PC-3 (cell line): ENCODE measurements around the gene PARVA. TPM values are rescaled to one million over a fixed set of nuclear protein-coding genes. Genes with fewer than 3 reads are reported as not detected.
A peak's percentile ranks its signal among the peaks of the same experiment; 100 is the strongest.

Experiments used
- ATAC-seq: fragments of 200-7000 bp; cut with Tn5 transposase; 2 replicates; pipeline ENCODE4 v1.9.1; 2020; ENCODE audit warnings: mild to moderate bottlenecking, moderate library complexity
- BruUV-seq: library from RNA; stranded (reverse); fragments of 400-500 nt; replicated peaks from 2 replicates; lab custom pipeline; 2021; lab: Mats Ljungman, UMichigan
- CTCF ChIA-PET: fragments of 300-600 bp; sonication (Branson Sonifier 250); formaldehyde crosslinking; loops from one replicate; lab custom pipeline; 2022; ENCODE audit warnings: antibody characterized with exemption; lab: Charles Lee
- POLR2A ChIA-PET: fragments of 300-600 bp; sonication (Branson Sonifier 250); formaldehyde crosslinking; loops from one replicate; lab custom pipeline; 2022; ENCODE audit warnings: antibody characterized with exemption; ENCODE audit not compliant: unreplicated experiment; lab: Charles Lee
- DNase-seq: peaks from one replicate; pipeline ENCODE4 v3.0.0-alpha.2; 2015
- H2AFZ ChIP-seq: fragments of 300-600 bp; sonication (generic); 2 replicates; pipeline ENCODE4 v1.6.0; 2016; ENCODE audit warnings: antibody characterized with exemption, low read length
- H3F3A ChIP-seq: fragments of 300-600 bp; sonication (generic); one replicate; pipeline ENCODE4 v1.6.0; 2017; ENCODE audit warnings: antibody characterized with exemption, low read length, control low read depth, mild to moderate bottlenecking; ENCODE audit not compliant: unreplicated experiment
- H3K27ac ChIP-seq: fragments of 300-600 bp; sonication (generic); 2 replicates; pipeline ENCODE4 v1.5.1; 2016; ENCODE audit warnings: mild to moderate bottlenecking, low read length
- H3K27me3 ChIP-seq: fragments of 300-600 bp; sonication (generic); 2 replicates; pipeline ENCODE4 v1.6.1; 2016; ENCODE audit warnings: low read length, mixed read lengths
- H3K36me3 ChIP-seq: fragments of 300-600 bp; sonication (generic); 2 replicates; pipeline ENCODE4 v1.6.1; 2016; ENCODE audit warnings: low read depth, mixed run types, low read length, mixed read lengths
- H3K4me1 ChIP-seq: fragments of 300-600 bp; sonication (generic); 2 replicates; pipeline ENCODE4 v1.5.1; 2016; ENCODE audit warnings: low read length; ENCODE audit not compliant: insufficient read depth
- H3K4me2 ChIP-seq: fragments of 300-600 bp; sonication (generic); 2 replicates; pipeline ENCODE4 v1.6.0; 2016; ENCODE audit warnings: low read length
- H3K4me3 ChIP-seq: fragments of 300-600 bp; sonication (generic); 2 replicates; pipeline ENCODE4 v1.5.1; 2016; ENCODE audit warnings: mild to moderate bottlenecking, low read length, mixed read lengths
- H3K79me2 ChIP-seq: fragments of 300-600 bp; sonication (generic); 2 replicates; pipeline ENCODE4 v1.6.1; 2017; ENCODE audit warnings: low read length, mixed read lengths
- H3K9ac ChIP-seq: fragments of 300-600 bp; sonication (generic); 2 replicates; pipeline ENCODE4 v1.6.0; 2016; ENCODE audit warnings: mild to moderate bottlenecking, low read length
- H3K9me2 ChIP-seq: fragments of 300-600 bp; sonication (generic); replicated peaks from 2 replicates; pipeline ENCODE4 v1.6.1; 2016; ENCODE audit warnings: mixed run types, low read length, mixed read lengths
- H3K9me3 ChIP-seq: fragments of 300-600 bp; sonication (generic); 2 replicates; pipeline ENCODE4 v1.6.1; 2016; ENCODE audit warnings: low read length, mixed read lengths
- H4K20me1 ChIP-seq: fragments of 300-600 bp; sonication (generic); 2 replicates; pipeline ENCODE4 v1.6.1; 2016; ENCODE audit warnings: low read length, mixed read lengths
- EZH2 ChIP-seq: fragments of 300-600 bp; sonication (generic); IDR thresholded peaks from one replicate; pipeline ENCODE4 v1.6.1; 2017; ENCODE audit warnings: antibody characterized with exemption, mild to moderate bottlenecking, low read length; ENCODE audit not compliant: unreplicated experiment
- EZH2phosphoT487 ChIP-seq: fragments of 300-600 bp; sonication (generic); IDR thresholded peaks from 2 replicates; pipeline ENCODE4 v1.6.1; 2018; ENCODE audit warnings: mild to moderate bottlenecking, antibody characterized with exemption, low read length, borderline replicate concordance
- intact Hi-C: fragments of 100-400 bp; cut with micrococcal nuclease; formaldehyde crosslinking; loops from 2 replicates; pipeline ENCODE4 v1.9.0; 2023
- total RNA-seq: library from RNA; depleted of rRNA; stranded (reverse); fragments of >200 nt; gene quantifications from 2 replicates; pipeline ENCODE4 v1.2.3, GENCODE V29; 2014
- TF ChIP-seq, protein P1 (sequence below): fragments of 300-600 bp; sonication (generic); conservative IDR thresholded peaks from 2 replicates; pipeline ENCODE4 v1.5.1; 2017; ENCODE audit warnings: antibody characterized with exemption, low read depth, mild to moderate bottlenecking, low read length

PARVA gene
- total RNA-seq, 1 experiment from 2014 or later: 13.5 TPM

DNA sequence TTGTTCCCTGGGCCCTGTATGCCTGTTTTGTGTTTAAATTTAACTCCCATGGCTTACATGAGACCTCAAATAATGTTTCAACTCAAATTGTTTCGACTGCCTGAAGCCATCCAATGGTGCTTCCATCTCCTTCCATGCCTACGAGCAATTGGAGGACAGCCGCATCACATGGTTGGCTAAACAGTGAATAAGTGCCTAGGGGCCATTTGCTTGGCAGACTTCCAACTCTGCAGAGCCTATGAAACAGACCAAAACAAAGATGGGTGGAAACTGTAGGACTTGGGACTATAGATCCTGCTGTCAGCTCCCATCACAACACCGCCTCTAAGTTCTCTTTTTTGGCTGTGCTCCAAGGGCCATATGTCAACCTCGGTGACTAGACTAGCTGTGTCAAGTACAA, 84.1 kb downstream of the PARVA start:
- Histone ChIP-seq H3K9ac (no peak overlapping the region), H3K27me3 (no peaks in the 10 kb centered on the region), H2AFZ (no peak overlapping the region), H4K20me1 (no peaks in the 10 kb centered on the region), H3K36me3 (peaks cover 4% of the 10 kb centered on the region; the same call in 1 of the 2 replicates), H3K4me2 (no peak overlapping the region), H3F3A (no peaks in the 10 kb centered on the region), H3K79me2 (no peaks in the 10 kb centered on the region), H3K4me1 (no peaks in the 10 kb centered on the region), H3K9me2 (no peaks in the 10 kb centered on the region), H3K9me3 (no peaks in the 10 kb centered on the region), H3K4me3 (no peak overlapping the region), H3K27ac (no peak overlapping the region)
- DNase-seq (peak; percentile 8), ATAC-seq (no peak)
- ChIA-PET CTCF (no interaction called here), POLR2A (interaction anchor here (0.6 kb wide), 1 partner anchor 470 kb away, joined by 3 read pairs; no protein-coding TSS in a partner anchor)
- intact Hi-C loops: no loop called here
- TF ChIP-seq EZH2 (no peak), EZH2phosphoT487 (no peak)
- TF ChIP-seq, protein P1, sequence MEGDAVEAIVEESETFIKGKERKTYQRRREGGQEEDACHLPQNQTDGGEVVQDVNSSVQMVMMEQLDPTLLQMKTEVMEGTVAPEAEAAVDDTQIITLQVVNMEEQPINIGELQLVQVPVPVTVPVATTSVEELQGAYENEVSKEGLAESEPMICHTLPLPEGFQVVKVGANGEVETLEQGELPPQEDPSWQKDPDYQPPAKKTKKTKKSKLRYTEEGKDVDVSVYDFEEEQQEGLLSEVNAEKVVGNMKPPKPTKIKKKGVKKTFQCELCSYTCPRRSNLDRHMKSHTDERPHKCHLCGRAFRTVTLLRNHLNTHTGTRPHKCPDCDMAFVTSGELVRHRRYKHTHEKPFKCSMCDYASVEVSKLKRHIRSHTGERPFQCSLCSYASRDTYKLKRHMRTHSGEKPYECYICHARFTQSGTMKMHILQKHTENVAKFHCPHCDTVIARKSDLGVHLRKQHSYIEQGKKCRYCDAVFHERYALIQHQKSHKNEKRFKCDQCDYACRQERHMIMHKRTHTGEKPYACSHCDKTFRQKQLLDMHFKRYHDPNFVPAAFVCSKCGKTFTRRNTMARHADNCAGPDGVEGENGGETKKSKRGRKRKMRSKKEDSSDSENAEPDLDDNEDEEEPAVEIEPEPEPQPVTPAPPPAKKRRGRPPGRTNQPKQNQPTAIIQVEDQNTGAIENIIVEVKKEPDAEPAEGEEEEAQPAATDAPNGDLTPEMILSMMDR: no peak
- no TSS peak for BruUV-seq

DNA sequence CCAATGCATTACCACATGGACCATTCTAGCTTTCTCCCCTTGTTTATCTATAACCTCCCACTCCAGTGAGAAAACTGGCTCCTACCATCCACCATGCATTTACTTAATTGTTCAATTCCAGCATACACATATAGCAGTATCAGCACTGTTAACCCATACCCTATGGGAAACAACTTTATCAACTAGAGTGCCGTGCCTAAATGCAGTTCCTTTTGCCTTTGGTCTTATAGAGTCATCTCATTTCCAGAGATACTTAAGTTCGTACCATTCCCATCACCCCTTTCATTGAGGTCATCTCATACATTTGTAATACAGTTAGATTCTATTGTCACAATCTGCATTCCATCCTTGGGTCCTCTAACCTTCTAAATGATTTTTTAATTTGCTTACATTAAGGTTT, 86.9 kb downstream of the PARVA start:
- peaks cover 4% of the 10 kb centered on the region; the same call in 1 of the 2 replicates for H3K36me3 ChIP-seq
- no peaks in the 10 kb centered on the region for H3F3A ChIP-seq
- H2AFZ ChIP-seq: no peak overlapping the region
- H3K27me3 ChIP-seq: no peaks in the 10 kb centered on the region
- no peak overlapping the region for H3K9ac ChIP-seq
- DNase-seq: no peak
- no peak overlapping the region for H3K4me3 ChIP-seq
- H4K20me1 ChIP-seq: no peaks in the 10 kb centered on the region
- H3K27ac ChIP-seq: no peak overlapping the region
- ATAC-seq: no peak
- H3K79me2 ChIP-seq: no peaks in the 10 kb centered on the region
- no peaks in the 10 kb centered on the region for H3K9me3 ChIP-seq
- no peaks in the 10 kb centered on the region for H3K9me2 ChIP-seq
- H3K4me2 ChIP-seq: no peak overlapping the region
- POLR2A ChIA-PET: no interaction called here
- H3K4me1 ChIP-seq: no peaks in the 10 kb centered on the region
- no TSS peak for BruUV-seq
- TF ChIP-seq EZH2phosphoT487 (no peak), EZH2 (no peak)
- TF ChIP-seq, protein P1: no peak
- intact Hi-C loops: no loop called here
- CTCF ChIA-PET: no interaction called here

DNA sequence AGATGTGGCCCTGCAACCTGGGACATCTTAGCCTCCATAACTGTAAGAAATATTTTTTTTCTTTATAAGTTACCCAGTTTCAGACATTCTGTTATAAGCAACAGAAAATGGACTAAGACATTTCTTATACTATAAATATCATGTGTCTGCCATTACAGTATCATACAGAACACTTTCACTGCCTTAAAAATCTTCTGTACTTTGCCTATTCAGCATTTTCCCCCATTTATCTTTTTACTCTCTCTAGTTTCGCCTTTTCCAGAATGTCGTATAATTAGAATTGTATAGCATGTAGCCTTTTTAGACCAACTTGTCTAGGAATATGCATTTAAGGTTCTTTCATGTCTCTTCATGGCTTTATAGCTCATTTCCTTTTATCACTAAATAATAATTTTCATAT, 88.0 kb downstream of the PARVA start:
- no peak for TF ChIP-seq EZH2
- TF ChIP-seq, protein P1: no peak
- TF ChIP-seq EZH2phosphoT487: no peak
- CTCF ChIA-PET: no interaction called here
- intact Hi-C loops: no loop called here

More for the DNA sequence above, 88.0 kb downstream of the PARVA start:
- no peaks in the 10 kb centered on the region for H3K27me3 ChIP-seq
- no peak overlapping the region for H3K4me3 ChIP-seq
- H3K9me2 ChIP-seq: no peaks in the 10 kb centered on the region
- ATAC-seq: no peak
- POLR2A ChIA-PET: no interaction called here
- BruUV-seq: no TSS peak
- H3K79me2 ChIP-seq: no peaks in the 10 kb centered on the region
- DNase-seq: no peak
- H3K9me3 ChIP-seq: no peaks in the 10 kb centered on the region
- H3K27ac ChIP-seq: no peak overlapping the region
- no peaks in the 10 kb centered on the region for H3K4me1 ChIP-seq
- no peak overlapping the region for H2AFZ ChIP-seq
- H3K4me2 ChIP-seq: no peak overlapping the region
- H3K9ac ChIP-seq: no peak overlapping the region
- no peaks in the 10 kb centered on the region for H4K20me1 ChIP-seq
- no peaks in the 10 kb centered on the region for H3F3A ChIP-seq
- H3K36me3 ChIP-seq: peaks cover 4% of the 10 kb centered on the region; the same call in 1 of the 2 replicates
